Measurements from ENCODE around the gene SND1.

SND1 gene

GRCh38 chr7:127799535-127800305 is 147.7 kb downstream of the SND1 start:
- no peak for DNase-seq (ENCODE audit: low spot score)

- DNase-seq (ENCODE audit: low spot score), result peak; percentile 11
Measured at GRCh38 chr7:127802845-127803244, 150.9 kb downstream of the SND1 start.

GRCh38 chr7:127803626-127804025 is 151.6 kb downstream of the SND1 start:
- peak; percentile 36 for DNase-seq (ENCODE audit: low spot score)

GRCh38 chr7:127807340-127807739 is 155.3 kb downstream of the SND1 start:
- no peak for DNase-seq (ENCODE audit: low spot score)

- no peak for DNase-seq (ENCODE audit: low spot score)
Measured at GRCh38 chr7:127807829-127808228, 155.8 kb downstream of the SND1 start.

- peak; percentile 56 for DNase-seq (ENCODE audit: low spot score)
Measured at GRCh38 chr7:127809261-127809702, 157.3 kb downstream of the SND1 start.

GRCh38 chr7:127810113-127810512 is 158.1 kb downstream of the SND1 start:
- DNase-seq (ENCODE audit: low spot score), result no peak

GRCh38 chr7:127810696-127811660 is 159.0 kb downstream of the SND1 start:
- no peak for DNase-seq (ENCODE audit: low spot score)

- no peak for DNase-seq (ENCODE audit: low spot score)
Measured at GRCh38 chr7:127812540-127812939, 160.5 kb downstream of the SND1 start.

- DNase-seq (ENCODE audit: low spot score), result no peak
Measured at GRCh38 chr7:127813991-127814541, 162.1 kb downstream of the SND1 start.

- DNase-seq (ENCODE audit: low spot score), result no peak
Measured at GRCh38 chr7:127815631-127816145, 163.7 kb downstream of the SND1 start.

GRCh38 chr7:127816354-127817190 is 164.6 kb downstream of the SND1 start:
- DNase-seq (ENCODE audit: low spot score), result no peak

GRCh38 chr7:127817466-127817865 is 165.5 kb downstream of the SND1 start:
- no peak for DNase-seq (ENCODE audit: low spot score)

GRCh38 chr7:127818306-127818705 is 166.3 kb downstream of the SND1 start:
- DNase-seq (ENCODE audit: low spot score), result no peak

GRCh38 chr7:127819975-127820731 is 168.2 kb downstream of the SND1 start:
- no peak for DNase-seq (ENCODE audit: low spot score)

- no peak for DNase-seq (ENCODE audit: low spot score)
Measured at GRCh38 chr7:127820732-127821085, 168.7 kb downstream of the SND1 start.

GRCh38 chr7:127821146-127821545 is 169.2 kb downstream of the SND1 start:
- DNase-seq (ENCODE audit: low spot score), result no peak

- DNase-seq (ENCODE audit: low spot score), result no peak
Measured at GRCh38 chr7:127822822-127823508, 171.0 kb downstream of the SND1 start.

GRCh38 chr7:127824682-127825081 is 172.7 kb downstream of the SND1 start:
- DNase-seq (ENCODE audit: low spot score), result no peak

Data from SK-N-DZ (cell line).